WTC11 (cell line): Measurements from ENCODE around the gene ZNRF2. TPM values are rescaled to one million over a fixed set of nuclear protein-coding genes. Genes with fewer than 3 reads are reported as not detected.

Experiments used
- ATAC-seq: fragments of 200-7000 bp; cut with Tn5 transposase; 2 replicates; pipeline ENCODE4 v1.10.0; 2021; ENCODE audit warnings: mild to moderate bottlenecking, moderate library complexity
- CTCF ChIA-PET: fragments of 300-600 bp; sonication (Branson Sonifier 250); formaldehyde crosslinking; loops from one replicate; lab custom pipeline; 2021; ENCODE audit warnings: antibody characterized with exemption; lab: Charles Lee
- POLR2A ChIA-PET: fragments of 350-600 bp; sonication (Branson Sonifier 250); formaldehyde crosslinking; loops from one replicate; lab custom pipeline; 2021; ENCODE audit warnings: antibody characterized with exemption; lab: Charles Lee
- DNase-seq: peaks from one replicate; pipeline ENCODE4 v3.0.0; 2021; ENCODE audit warnings: low spot score
- H3K27ac Mint-ChIP-seq: 2 replicates; pipeline ENCODE4 v1.8.0; 2021; ENCODE audit warnings: mixed read lengths
- H3K27me3 Mint-ChIP-seq: 2 replicates; pipeline ENCODE4 v1.8.0; 2021; ENCODE audit warnings: low read depth, mild to moderate bottlenecking, moderate library complexity, mixed read lengths
- H3K36me3 Mint-ChIP-seq: 2 replicates; pipeline ENCODE4 v1.8.0; 2021; ENCODE audit warnings: mixed read lengths
- H3K4me1 Mint-ChIP-seq: 2 replicates; pipeline ENCODE4 v1.8.0; 2022; ENCODE audit warnings: mixed read lengths
- H3K4me3 Mint-ChIP-seq: 2 replicates; pipeline ENCODE4 v1.8.0; 2021; ENCODE audit warnings: mild to moderate bottlenecking, moderate library complexity, mixed read lengths
- H3K9me3 Mint-ChIP-seq: 2 replicates; pipeline ENCODE4 v1.8.0; 2021; ENCODE audit warnings: mixed read lengths
- ATF1 ChIP-seq: sonication (generic); formaldehyde crosslinking; IDR thresholded peaks from 2 replicates; pipeline ENCODE4 v1.8.1; 2023; ENCODE audit warnings: mild to moderate bottlenecking, moderate library complexity, missing genetic modification reagents
- CREB1 ChIP-seq: sonication (generic); formaldehyde crosslinking; IDR thresholded peaks from 2 replicates; pipeline ENCODE4 v1.8.0; 2023; ENCODE audit warnings: mild to moderate bottlenecking, missing genetic modification reagents
- CTCF ChIP-seq: fragments of 200-600 bp; IDR thresholded peaks from 2 replicates; pipeline ENCODE4 v1.8.0; 2022; ENCODE audit warnings: antibody characterized with exemption
- ELF4 ChIP-seq: sonication (generic); formaldehyde crosslinking; IDR thresholded peaks from 2 replicates; pipeline ENCODE4 v1.8.1; 2022; ENCODE audit warnings: low read depth, mild to moderate bottlenecking, moderate library complexity, missing genetic modification reagents
- EMX1 ChIP-seq: fragments of 250-450 bp; sonication (Bioruptor Pico); IDR thresholded peaks from 2 replicates; pipeline ENCODE4 v1.8.0; 2021; ENCODE audit warnings: mild to moderate bottlenecking
- FOXJ3 ChIP-seq: sonication (generic); formaldehyde crosslinking; IDR thresholded peaks from 2 replicates; pipeline ENCODE4 v1.9.0; 2021; ENCODE audit warnings: missing genetic modification reagents, mild to moderate bottlenecking, borderline replicate concordance
- FOXK1 ChIP-seq: sonication (generic); formaldehyde crosslinking; IDR thresholded peaks from 2 replicates; pipeline ENCODE4 v1.8.0; 2022; ENCODE audit warnings: mild to moderate bottlenecking, moderate library complexity, missing genetic modification reagents
- FOXP4 ChIP-seq: sonication (generic); formaldehyde crosslinking; IDR thresholded peaks from 2 replicates; pipeline ENCODE4 v1.8.0; 2022; ENCODE audit warnings: mild to moderate bottlenecking, missing genetic modification reagents
- GRHL2 ChIP-seq: fragments of 250-450 bp; sonication (Bioruptor Pico); IDR thresholded peaks from 2 replicates; pipeline ENCODE4 v1.8.0; 2022; ENCODE audit warnings: mild to moderate bottlenecking, moderate library complexity; ENCODE audit not compliant: insufficient replicate concordance, severe bottlenecking
- HMGXB4 ChIP-seq: sonication (generic); formaldehyde crosslinking; IDR thresholded peaks from 2 replicates; pipeline ENCODE4 v1.8.1; 2023; ENCODE audit warnings: mild to moderate bottlenecking, moderate library complexity, missing genetic modification reagents
- JAZF1 ChIP-seq: fragments of 250-450 bp; sonication (Bioruptor Pico); IDR thresholded peaks from 2 replicates; pipeline ENCODE4 v1.9.0; 2021; ENCODE audit warnings: moderate library complexity, mild to moderate bottlenecking, inconsistent platforms
- NR2C2 ChIP-seq: sonication (generic); formaldehyde crosslinking; IDR thresholded peaks from 2 replicates; pipeline ENCODE4 v1.8.0; 2022; ENCODE audit warnings: mild to moderate bottlenecking, missing genetic modification reagents
- NR3C1 ChIP-seq: sonication (generic); formaldehyde crosslinking; conservative IDR thresholded peaks from 2 replicates; pipeline ENCODE4 v1.8.1; 2023; ENCODE audit warnings: low read depth, mild to moderate bottlenecking, missing genetic modification reagents
- SMAD3 ChIP-seq: sonication (generic); formaldehyde crosslinking; IDR thresholded peaks from 2 replicates; pipeline ENCODE4 v1.8.0; 2022; ENCODE audit warnings: missing genetic modification reagents, mild to moderate bottlenecking, borderline replicate concordance
- USF1 ChIP-seq: sonication (generic); formaldehyde crosslinking; IDR thresholded peaks from 2 replicates; pipeline ENCODE4 v1.8.0; 2022; ENCODE audit warnings: mild to moderate bottlenecking, missing genetic modification reagents
- ZBTB21 ChIP-seq: sonication (generic); formaldehyde crosslinking; IDR thresholded peaks from 2 replicates; pipeline ENCODE4 v1.8.1; 2023; ENCODE audit warnings: mild to moderate bottlenecking, missing genetic modification reagents, borderline replicate concordance
- ZMAT4 ChIP-seq: fragments of 250-450 bp; sonication (Bioruptor Pico); IDR thresholded peaks from 2 replicates; pipeline ENCODE4 v1.9.0; 2021; ENCODE audit warnings: mild to moderate bottlenecking
- ZNF121 ChIP-seq: sonication (generic); formaldehyde crosslinking; IDR thresholded peaks from 2 replicates; pipeline ENCODE4 v1.8.0; 2023; ENCODE audit warnings: missing genetic modification reagents
- ZNF416 ChIP-seq: fragments of 250-450 bp; sonication (Bioruptor Pico); IDR thresholded peaks from 2 replicates; pipeline ENCODE4 v1.9.0; 2021; ENCODE audit warnings: mild to moderate bottlenecking, inconsistent platforms
- ZNF423 ChIP-seq: fragments of 250-450 bp; sonication (Bioruptor Pico); IDR thresholded peaks from 2 replicates; pipeline ENCODE4 v2.1.2; 2022; ENCODE audit warnings: mild to moderate bottlenecking, moderate library complexity
- ZNF425 ChIP-seq: fragments of 250-450 bp; sonication (Bioruptor Pico); conservative IDR thresholded peaks from 2 replicates; pipeline ENCODE4 v1.9.0; 2021; ENCODE audit warnings: mild to moderate bottlenecking
- ZNF532 ChIP-seq: fragments of 250-450 bp; sonication (Bioruptor Pico); IDR thresholded peaks from 2 replicates; pipeline ENCODE4 v1.9.0; 2021; ENCODE audit warnings: mild to moderate bottlenecking, borderline replicate concordance
- ZNF671 ChIP-seq: fragments of 250-450 bp; sonication (Bioruptor Pico); IDR thresholded peaks from 2 replicates; pipeline ENCODE4 v1.8.0; 2021; ENCODE audit warnings: mild to moderate bottlenecking
- total RNA-seq: library from RNA; stranded (reverse); gene quantifications from 3 replicates; pipeline ENCODE4 v1.2.3, GENCODE V29; 2021

The ZNRF2 gene
- total RNA-seq, 1 experiment from 2014 or later: 18.2 TPM

- TF ChIP-seq EMX1 (CRISPR knock-in tag): no peak
- no peak for TF ChIP-seq SMAD3 (CRISPR knock-in tag)
- no peak for TF ChIP-seq NR2C2 (CRISPR knock-in tag)
- no peak for TF ChIP-seq FOXP4 (CRISPR knock-in tag)
Observed at GRCh38 chr7:30411173-30411572, 126.8 kb downstream of the ZNRF2 start (continued).

- TF ChIP-seq CREB1 (CRISPR knock-in tag): no peak
- no peak for TF ChIP-seq ZNF532 (CRISPR knock-in tag)
- no peak for TF ChIP-seq ZNF416 (CRISPR knock-in tag)
- no peak for TF ChIP-seq ZNF671 (CRISPR knock-in tag)
- no peak for TF ChIP-seq NR3C1 (CRISPR knock-in tag)
- TF ChIP-seq USF1 (CRISPR knock-in tag): no peak
- no peak for TF ChIP-seq ZNF425 (CRISPR knock-in tag)
- no peak for TF ChIP-seq ZMAT4 (CRISPR knock-in tag)
- no peak for TF ChIP-seq FOXJ3 (CRISPR knock-in tag)
- no peak for TF ChIP-seq GRHL2 (CRISPR knock-in tag)
- TF ChIP-seq ZNF423 (CRISPR knock-in tag): no peak
- no peak for TF ChIP-seq ELF4 (CRISPR knock-in tag)
- no peak for TF ChIP-seq JAZF1
- no peak for TF ChIP-seq CTCF
- TF ChIP-seq ZBTB21: no peak
- no peak for TF ChIP-seq ATF1 (CRISPR knock-in tag)
- no peak for TF ChIP-seq FOXK1 (CRISPR knock-in tag)
- no peak for TF ChIP-seq HMGXB4 (CRISPR knock-in tag)
- TF ChIP-seq ZNF121 (CRISPR knock-in tag): no peak
- TF ChIP-seq, all 79 proteins: peak for 0
- DNase-seq: no peak
- H3K27me3 Mint-ChIP-seq: peaks cover 3% of the 10 kb centered on the region; the same call in 1 of the 2 replicates
- ATAC-seq: no peak
- POLR2A ChIA-PET: no interaction called here
- no peak overlapping the region for H3K4me3 Mint-ChIP-seq
- peaks cover 2% of the 10 kb centered on the region; the same call in 1 of the 2 replicates for H3K4me1 Mint-ChIP-seq
- CTCF ChIA-PET: interaction anchor here (1.0 to 5.3 kb wide), 2 partner anchors 135 to 247 kb away, joined by 5 to 60 read pairs; no protein-coding TSS in a partner anchor
- H3K9me3 Mint-ChIP-seq: peaks cover 12% of the 10 kb centered on the region
- H3K36me3 Mint-ChIP-seq: peaks cover 12% of the 10 kb centered on the region
- H3K27ac Mint-ChIP-seq: no peak overlapping the region
Observed at GRCh38 chr7:30411897-30412296, 127.5 kb downstream of the ZNRF2 start.
